Mucosa of gallbladder (tissue), 1 donor: Measurements from ENCODE around the gene TCHP. TPM values are rescaled to one million over a fixed set of nuclear protein-coding genes. Genes with fewer than 3 reads are reported as not detected.
"Not testable (repeated sequence)": the region's sequence is repeated elsewhere in the genome, so short reads cannot be mapped to it uniquely, and the experiment has no call there.

Experiments
- DNase-seq: peaks from one replicate; pipeline ENCODE4 v3.0.0-alpha.2; 2020; ENCODE audit warnings: low spot score
- total RNA-seq: library from RNA; stranded (reverse); gene quantifications from one replicate; pipeline ENCODE4 v1.2.1, GENCODE V29; 2021
- donor health status: DM: no; HTN: no; CAD: no.

Gene TCHP
- total RNA-seq, 1 donor from 2014 or later, result 18.8 TPM

DNA sequence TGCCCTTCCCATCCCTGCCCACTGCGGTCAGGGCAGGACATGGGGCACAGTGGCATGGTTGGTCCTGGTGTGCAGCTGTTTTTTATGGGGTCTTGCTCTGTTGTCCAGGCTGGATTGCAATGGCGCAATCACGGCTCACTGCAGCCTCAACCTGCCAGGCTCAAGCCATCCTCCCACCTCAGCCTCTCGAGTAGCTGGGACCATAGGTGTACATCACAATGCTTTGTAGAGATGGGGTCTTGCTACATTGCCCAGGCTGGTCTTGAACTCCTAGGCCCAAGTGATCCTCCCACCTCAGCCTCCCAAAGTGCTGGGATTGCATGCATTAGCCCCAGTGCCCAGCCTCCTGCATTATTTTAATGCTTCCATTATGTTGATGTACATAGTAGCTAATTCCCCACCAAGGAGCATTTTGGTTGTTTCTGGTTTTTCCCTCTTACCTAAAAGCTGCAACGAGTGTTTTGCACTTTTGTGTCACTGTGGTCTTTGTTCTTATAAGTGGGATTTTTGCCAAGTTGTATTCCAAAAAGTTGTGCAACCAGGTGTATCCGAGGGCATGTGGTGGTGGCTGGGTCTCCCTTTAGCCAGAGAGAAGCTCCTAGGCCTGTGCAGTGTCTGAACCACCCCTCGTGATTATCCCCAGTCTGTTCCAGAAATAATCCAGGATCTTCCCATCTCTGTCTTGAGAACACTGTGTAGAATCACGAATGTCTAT lies 10.3 kb downstream of the TCHP start:
- no peak for DNase-seq

GRCh38 chr12:109910969-109911348 lies 10.9 kb downstream of the TCHP start:
- no peak for DNase-seq

DNA sequence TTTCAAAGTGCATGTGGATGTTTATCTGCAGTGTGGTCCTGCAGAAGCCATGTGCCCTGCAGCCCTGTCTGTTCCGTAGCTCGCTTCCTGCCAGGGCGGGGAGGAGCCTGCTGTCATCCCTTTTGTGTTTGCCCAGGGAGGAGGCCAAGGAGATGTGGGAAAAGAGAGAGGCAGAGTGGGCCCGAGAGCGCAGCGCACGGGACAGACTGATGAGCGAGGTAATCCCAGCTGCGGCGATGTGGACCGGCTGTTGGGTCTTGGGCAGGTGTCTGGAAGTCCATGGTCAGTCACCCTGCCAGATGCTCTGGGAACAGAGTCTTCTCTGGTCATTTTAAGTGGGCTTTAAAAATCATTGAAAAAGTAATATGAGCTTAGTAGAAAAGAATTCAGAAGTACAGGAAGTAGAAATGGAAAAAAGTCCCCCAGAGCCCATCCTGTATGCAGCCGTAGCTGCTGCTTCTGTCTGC lies 12.8 kb downstream of the TCHP start:
- no peak for DNase-seq

DNA sequence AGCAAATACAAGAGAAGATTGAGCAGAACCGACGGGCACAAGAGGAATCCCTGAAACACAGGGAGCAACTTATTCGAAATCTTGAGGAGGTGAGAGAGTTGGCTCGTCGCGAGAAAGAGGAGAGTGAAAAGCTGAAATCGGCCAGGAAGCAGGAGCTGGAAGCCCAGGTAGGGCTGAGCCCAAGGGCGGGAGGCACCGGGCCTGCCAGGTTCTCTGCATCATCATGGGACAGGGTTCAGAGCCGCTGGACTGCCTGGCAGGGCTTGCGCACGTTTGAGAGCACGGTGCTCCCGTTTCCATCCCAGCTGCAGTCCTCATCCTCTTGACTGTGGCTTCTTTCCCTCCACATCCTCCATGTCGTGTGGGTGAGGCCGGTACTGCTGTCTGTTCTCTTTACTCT lies 14.4 kb downstream of the TCHP start:
- no peak for DNase-seq

DNA sequence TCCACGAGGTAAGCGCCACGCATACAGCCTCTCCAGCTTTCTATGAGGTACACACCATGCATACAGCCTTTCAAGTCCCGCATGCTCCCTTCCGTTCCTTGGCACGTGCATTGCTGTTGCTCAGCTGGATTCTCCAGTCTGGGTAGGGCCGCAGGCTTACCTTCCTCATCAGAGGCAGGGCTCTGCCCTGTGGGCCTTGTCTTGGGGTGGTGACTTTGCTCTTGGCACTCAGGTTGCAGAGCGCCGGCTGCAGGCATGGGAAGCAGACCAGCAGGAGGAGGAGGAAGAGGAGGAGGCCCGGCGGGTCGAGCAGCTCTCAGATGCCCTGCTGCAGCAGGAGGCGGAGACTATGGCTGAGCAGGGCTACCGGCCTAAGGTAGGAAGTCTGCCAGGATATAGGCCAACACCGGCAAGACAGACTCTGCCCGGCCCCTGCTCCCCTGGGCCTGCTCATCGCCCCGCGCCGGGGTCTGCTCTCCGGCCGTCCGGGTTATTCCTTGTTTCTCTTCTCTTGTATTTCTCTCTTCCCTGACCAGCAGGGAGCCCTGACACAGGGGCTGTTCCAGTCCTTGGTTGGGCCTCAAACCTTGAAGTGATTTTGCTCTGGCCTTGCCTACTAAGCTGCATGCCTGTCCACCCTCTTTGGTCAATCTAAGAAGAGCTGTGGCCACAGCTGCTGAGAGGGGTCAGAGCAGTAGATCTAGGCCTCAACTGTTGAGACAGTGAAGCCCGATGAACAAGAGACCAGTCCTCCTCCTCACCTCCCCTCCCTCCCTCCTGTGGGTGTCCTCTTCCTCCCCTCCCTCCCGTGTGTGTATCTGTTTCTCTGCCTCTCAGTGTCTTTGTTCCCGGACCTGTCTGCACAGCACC lies 15.3 kb downstream of the TCHP start:
- DNase-seq, result no peak

GRCh38 chr12:109916045-109916444 lies 16.0 kb downstream of the TCHP start:
- no peak for DNase-seq

- no peak for DNase-seq
Measured at GRCh38 chr12:109919456-109919855, 19.4 kb downstream of the TCHP start.

DNA sequence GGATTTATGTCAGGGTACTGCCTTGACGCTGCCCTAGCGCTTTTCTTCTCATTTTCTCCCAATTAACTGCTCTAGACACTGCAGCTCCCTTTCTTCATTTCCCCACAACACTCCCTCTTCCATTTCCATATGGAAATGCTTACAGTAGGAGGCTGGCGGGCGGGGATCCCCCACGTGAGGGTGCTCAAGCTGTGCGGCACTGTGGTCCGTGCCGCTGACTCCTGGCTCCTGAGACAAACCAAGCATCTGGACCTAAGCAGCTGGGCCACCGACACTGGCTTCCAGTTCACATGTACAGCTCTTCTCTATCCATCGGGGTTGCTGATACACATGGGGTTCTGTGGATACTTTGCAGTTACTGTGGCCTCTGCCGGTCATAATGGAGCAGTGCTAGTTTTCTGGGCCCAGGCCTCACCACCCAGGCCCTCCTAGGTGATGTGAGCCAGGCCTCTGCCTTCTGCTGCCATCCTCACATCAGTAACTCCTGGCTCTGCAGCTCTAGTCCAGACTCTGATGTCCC lies 20.2 kb downstream of the TCHP start:
- no peak for DNase-seq

GRCh38 chr12:109921982-109922381 lies 21.9 kb downstream of the TCHP start:
- DNase-seq, result no peak

DNA sequence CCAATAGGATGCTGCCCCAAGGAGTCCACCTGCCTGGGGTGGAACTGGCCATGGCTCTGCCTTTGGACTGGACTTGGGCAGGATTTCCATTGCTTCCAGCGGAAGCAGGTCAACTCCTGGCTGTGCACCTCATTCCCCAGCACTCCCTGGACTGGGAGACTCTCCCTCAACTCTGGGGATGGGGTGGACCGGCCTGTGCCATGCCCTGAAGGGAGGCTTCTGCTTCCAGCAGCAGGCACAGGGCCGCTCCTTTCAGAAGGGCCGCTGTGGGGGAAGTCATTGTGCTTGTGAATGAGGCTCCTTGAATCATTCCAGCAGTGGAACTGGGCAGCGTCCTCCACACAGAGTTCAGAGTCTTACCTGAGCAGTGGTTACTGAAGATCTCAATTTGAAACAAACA lies 23.0 kb downstream of the TCHP start:
- DNase-seq, result no peak

DNA sequence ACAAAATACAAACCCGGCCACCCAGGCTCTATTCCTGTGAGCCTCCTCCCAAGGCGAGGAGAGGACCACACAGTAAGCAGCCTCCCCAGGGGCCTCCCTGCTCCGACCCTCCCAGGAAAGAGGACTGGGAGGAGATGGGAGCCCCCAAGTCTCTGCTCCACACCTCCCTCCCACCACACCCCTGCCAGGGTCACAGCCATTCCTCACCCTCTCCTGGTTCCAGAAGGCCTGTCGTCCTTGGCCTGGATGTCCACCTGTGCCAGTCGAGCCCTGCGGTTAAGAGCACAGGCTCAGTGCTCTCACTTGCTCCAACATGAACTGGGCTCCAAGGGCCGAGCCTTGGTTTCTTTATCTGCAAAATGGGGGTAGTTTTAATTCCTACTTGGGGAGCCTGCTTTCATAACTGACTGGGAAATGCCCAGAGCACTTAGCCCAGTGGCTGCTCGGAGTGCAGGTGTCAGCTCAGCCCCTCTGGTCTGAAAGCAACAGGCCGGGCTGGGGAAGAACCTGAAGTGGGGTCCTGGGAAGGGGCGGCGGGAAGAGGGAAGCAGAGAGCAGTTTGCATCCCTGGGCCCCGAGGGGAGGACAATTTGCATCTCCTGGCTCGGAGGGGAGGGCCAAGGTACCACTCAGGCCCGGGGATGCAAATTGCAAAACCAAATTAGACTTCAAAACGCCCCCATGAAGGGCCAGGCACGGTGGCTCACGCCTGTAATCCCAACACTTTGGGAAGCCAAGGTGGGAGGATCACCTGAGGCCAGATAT lies 23.6 kb downstream of the TCHP start:
- no peak for DNase-seq

DNA sequence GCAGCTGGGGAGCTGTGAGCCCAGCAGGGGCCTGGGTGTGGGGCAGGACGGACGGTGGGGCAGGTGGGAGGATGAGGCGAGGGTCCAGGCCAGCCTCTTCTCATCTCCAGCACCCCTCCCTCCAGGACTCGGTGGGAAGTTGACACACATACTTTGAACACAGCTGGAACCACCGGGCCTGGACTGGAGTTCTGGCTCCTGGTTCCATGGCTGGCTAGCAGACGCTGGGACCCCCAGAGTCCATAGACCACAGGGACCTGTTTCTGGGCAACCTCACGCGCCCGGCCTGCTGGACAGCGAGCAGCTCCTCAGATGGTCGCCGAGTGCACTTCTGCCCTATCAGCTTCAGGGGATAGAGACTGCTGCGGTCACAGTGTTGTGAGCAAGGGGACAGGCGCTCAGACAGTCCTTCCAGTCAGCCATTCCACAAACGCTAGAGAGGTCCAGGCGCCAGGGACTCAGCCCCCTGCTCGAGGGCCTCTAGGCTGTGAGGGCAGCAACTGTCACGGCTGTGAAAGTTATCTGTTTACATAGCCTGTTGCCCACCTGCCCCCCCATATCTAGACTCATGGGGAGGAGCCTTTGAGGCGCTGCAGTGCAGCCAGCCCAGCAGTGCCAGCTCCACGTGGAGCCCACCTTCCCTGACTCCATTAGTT lies 25.2 kb downstream of the TCHP start:
- DNase-seq, result no peak

DNA sequence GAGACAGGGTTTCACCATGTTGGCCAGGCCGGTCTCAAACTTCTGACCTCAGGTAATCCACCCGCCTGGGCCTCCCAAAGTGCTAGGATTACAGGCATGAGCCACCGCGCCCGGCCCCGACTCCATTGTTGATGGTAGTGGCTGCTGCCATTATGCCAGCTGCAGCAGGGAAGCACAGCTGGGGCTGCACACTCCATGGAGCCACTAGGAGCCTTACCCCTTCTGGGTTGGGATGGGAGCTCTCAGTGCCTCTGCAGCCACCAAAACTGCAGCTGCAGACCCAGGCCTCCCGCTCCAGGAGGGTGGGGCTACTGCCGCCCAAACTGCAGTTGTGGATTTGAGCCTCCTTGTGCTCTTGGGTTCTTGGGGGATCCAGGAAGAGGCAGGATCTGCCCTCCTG lies 25.9 kb downstream of the TCHP start:
- no peak for DNase-seq

GRCh38 chr12:109926488-109927210 lies 26.6 kb downstream of the TCHP start:
- DNase-seq, result no peak

GRCh38 chr12:109927622-109928021 lies 27.5 kb downstream of the TCHP start:
- no peak for DNase-seq

- DNase-seq, result no peak
Measured at GRCh38 chr12:109928058-109928656, 28.1 kb downstream of the TCHP start.

DNA sequence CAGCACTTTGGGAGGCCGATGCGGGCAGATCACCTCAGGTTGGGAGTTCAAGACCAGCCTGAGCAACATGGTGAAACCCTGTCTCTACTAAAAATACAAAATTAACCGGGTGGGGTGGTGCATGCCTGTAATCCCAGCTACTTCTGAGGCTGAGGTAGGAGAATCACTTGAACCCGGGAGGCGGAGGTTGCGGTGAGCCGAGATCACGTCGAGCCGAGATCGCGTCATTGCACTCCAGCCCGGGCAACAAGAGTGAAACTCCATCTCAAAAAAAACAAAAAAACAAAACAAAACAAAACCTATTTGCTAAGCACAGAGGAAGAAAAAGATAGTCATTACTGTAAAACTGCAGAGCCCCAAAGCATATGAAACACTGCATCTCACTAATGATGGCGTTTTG lies 29.3 kb downstream of the TCHP start:
- DNase-seq, result not testable (repeated sequence)

DNA sequence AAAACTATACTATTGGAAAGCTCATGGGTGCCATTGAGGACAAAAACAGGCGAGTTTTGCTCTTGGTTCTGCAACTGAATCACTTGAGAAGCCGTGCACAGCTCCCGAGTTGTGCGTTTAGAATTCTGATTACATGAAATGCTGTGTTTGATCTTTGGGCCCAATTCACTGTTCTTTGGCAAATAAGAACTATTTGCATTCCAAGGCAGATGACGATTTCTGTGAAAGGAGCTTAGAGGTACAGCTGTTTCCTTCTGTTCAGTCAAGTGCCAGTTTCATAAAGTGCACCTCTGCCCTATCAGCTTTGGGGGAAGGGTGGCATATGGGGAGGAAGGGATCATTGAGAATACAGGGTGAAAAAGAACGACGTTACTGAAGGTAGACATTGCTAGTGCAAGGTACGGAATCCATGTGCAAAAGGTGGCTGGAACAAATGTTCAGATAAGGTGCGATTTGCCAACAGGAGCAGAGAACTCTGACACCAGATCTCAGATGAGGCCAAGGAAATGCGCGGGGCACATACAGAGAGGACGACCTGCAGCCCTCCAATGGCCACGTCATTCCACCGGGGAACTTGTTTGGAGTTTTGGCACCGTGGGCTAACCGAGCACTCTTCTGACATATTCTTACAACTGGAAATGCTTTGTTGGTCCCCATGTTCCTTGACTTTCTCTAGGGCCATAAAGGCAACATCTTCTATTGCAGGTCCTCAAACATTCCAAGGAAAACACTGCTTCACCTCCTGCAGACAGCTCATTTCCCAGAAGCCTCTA lies 30.1 kb downstream of the TCHP start:
- DNase-seq, result no peak

GRCh38 chr12:109931143-109931542 lies 31.1 kb downstream of the TCHP start:
- no peak for DNase-seq
